KOPT-K1 (cell line): ENCODE measurements around the gene RECK.
"Not testable (repeated sequence)": the region's sequence is repeated elsewhere in the genome, so short reads cannot be mapped to it uniquely, and the experiment has no call there.

Experiments
- H3K27ac ChIP-seq: fragments of 200-600 bp; sonication (generic); 2 replicates; pipeline ENCODE4 v1.5.1; 2016; ENCODE audit warnings: antibody characterized with exemption, mild to moderate bottlenecking, low read depth, low read length; ENCODE audit not compliant: poor library complexity, severe bottlenecking
- H3K36me3 ChIP-seq: fragments of 200-600 bp; sonication (generic); 2 replicates; pipeline ENCODE4 v1.5.1; 2017; ENCODE audit warnings: antibody characterized with exemption, mild to moderate bottlenecking, low read length, moderate library complexity; ENCODE audit not compliant: insufficient read depth
- H3K9me3 ChIP-seq: fragments of 200-600 bp; sonication (generic); 2 replicates; pipeline ENCODE4 v1.5.1; 2017; ENCODE audit warnings: antibody characterized with exemption, low read length, mild to moderate bottlenecking; ENCODE audit not compliant: insufficient read depth, poor library complexity, severe bottlenecking

RECK gene

GRCh38 chr9:36158122-36158521 lies 121.4 kb downstream of the RECK start:
- Histone ChIP-seq H3K36me3 (no peaks in the 10 kb centered on the region), H3K27ac (no peak overlapping the region), H3K9me3 (peaks cover 6% of the 10 kb centered on the region)

GRCh38 chr9:36158917-36159316 lies 122.2 kb downstream of the RECK start:
- Histone ChIP-seq H3K36me3 (no peaks in the 10 kb centered on the region), H3K27ac (no peak overlapping the region), H3K9me3 (peaks cover 6% of the 10 kb centered on the region)

- H3K36me3 ChIP-seq, H3K27ac ChIP-seq, H3K9me3 ChIP-seq: not testable (repeated sequence)
Measured at GRCh38 chr9:36159509-36159908, 122.8 kb downstream of the RECK start.

GRCh38 chr9:36160126-36160525 lies 123.4 kb downstream of the RECK start:
- not testable (repeated sequence) for H3K27ac ChIP-seq, H3K36me3 ChIP-seq, H3K9me3 ChIP-seq

GRCh38 chr9:36161187-36161586 lies 124.5 kb downstream of the RECK start:
- H3K9me3 ChIP-seq, result peaks cover 6% of the 10 kb centered on the region
- H3K36me3 ChIP-seq, result no peaks in the 10 kb centered on the region
- no peak overlapping the region for H3K27ac ChIP-seq

GRCh38 chr9:36162211-36162738 lies 125.6 kb downstream of the RECK start:
- H3K27ac ChIP-seq, result no peak overlapping the region
- H3K9me3 ChIP-seq, result no peaks in the 10 kb centered on the region

GRCh38 chr9:36163049-36163785 lies 126.5 kb downstream of the RECK start:
- H3K36me3 ChIP-seq, result no peaks in the 10 kb centered on the region
- H3K27ac ChIP-seq, result no peak overlapping the region
- no peaks in the 10 kb centered on the region for H3K9me3 ChIP-seq

More at GRCh38 chr9:36162211-36162738, 125.6 kb downstream of the RECK start:
- no peaks in the 10 kb centered on the region for H3K36me3 ChIP-seq

GRCh38 chr9:36163786-36164170 lies 127.1 kb downstream of the RECK start:
- Histone ChIP-seq H3K9me3 (no peaks in the 10 kb centered on the region), H3K27ac (no peak overlapping the region), H3K36me3 (no peaks in the 10 kb centered on the region)

- Histone ChIP-seq H3K27ac (no peak overlapping the region), H3K36me3 (no peaks in the 10 kb centered on the region), H3K9me3 (no peaks in the 10 kb centered on the region)
Measured at GRCh38 chr9:36164372-36164771, 127.7 kb downstream of the RECK start.

GRCh38 chr9:36164989-36165388 lies 128.3 kb downstream of the RECK start:
- H3K9me3 ChIP-seq, result no peaks in the 10 kb centered on the region
- H3K27ac ChIP-seq, result no peak overlapping the region
- no peaks in the 10 kb centered on the region for H3K36me3 ChIP-seq

GRCh38 chr9:36165826-36166167 lies 129.1 kb downstream of the RECK start:
- no peaks in the 10 kb centered on the region for H3K36me3 ChIP-seq
- no peak overlapping the region for H3K27ac ChIP-seq
- H3K9me3 ChIP-seq, result no peaks in the 10 kb centered on the region

- Histone ChIP-seq H3K27ac (no peak overlapping the region), H3K36me3 (no peaks in the 10 kb centered on the region), H3K9me3 (no peaks in the 10 kb centered on the region)
Measured at GRCh38 chr9:36166168-36166927, 129.6 kb downstream of the RECK start.

- Histone ChIP-seq H3K9me3 (no peaks in the 10 kb centered on the region), H3K27ac (no peak within 1 kb of the TSS), H3K36me3 (no peaks in the 10 kb centered on the region)
Measured at GRCh38 chr9:36169166-36169565, 132.5 kb downstream of the RECK start, which contains the start of gene CCIN. CCIN (plus strand) TSS chr9:36169388; CDS start chr9:36169503, 115 bp downstream.

GRCh38 chr9:36169708-36170107 lies 133.0 kb downstream of the RECK start:
- no peak overlapping the region for H3K27ac ChIP-seq
- no peaks in the 10 kb centered on the region for H3K36me3 ChIP-seq
- no peaks in the 10 kb centered on the region for H3K9me3 ChIP-seq

- H3K36me3 ChIP-seq, result no peaks in the 10 kb centered on the region
- no peak overlapping the region for H3K27ac ChIP-seq
- no peaks in the 10 kb centered on the region for H3K9me3 ChIP-seq
Measured at GRCh38 chr9:36170531-36170930, 133.8 kb downstream of the RECK start.
